Body of pancreas (tissue), 4 donors: ENCODE measurements around the gene LRP2.

Source experiments
- CTCF ChIP-seq, 7 experiments: fragments of 450-650 bp in 4 of 7; fragments of 200-600 bp in 3 of 7; sonication (generic) in 3 of 7; IDR thresholded peaks; one replicate each; pipeline ENCODE4 v1.5.1; 2016 to 2019; ENCODE audit warnings: antibody characterized with exemption in 7 of 7
- POLR2A ChIP-seq, 3 donors: fragments of 450-650 bp; IDR thresholded peaks; one replicate each; pipeline ENCODE4 v1.6.1; 2016; ENCODE audit warnings: antibody characterized with exemption in 3 of 3, mild to moderate bottlenecking in 2 of 3

GRCh38 chr2:169354244-169354643 is 8.1 kb downstream of the LRP2 start:
- no peak for TF ChIP-seq CTCF (IDR thresholded peaks at IDR 0.05)
- no peak for TF ChIP-seq POLR2A (IDR thresholded peaks at IDR 0.05)
